CD4-positive, alpha-beta T cell (primary cell): ENCODE measurements around the gene ATP8A2. TPM values are rescaled to one million over a fixed set of nuclear protein-coding genes. Genes with fewer than 3 reads are reported as not detected.

ENCODE experiments used
- ATAC-seq: fragments of 200-7000 bp; cut with Tn5 transposase; one replicate; pipeline ENCODE4 v1.10.0; 2022; ENCODE audit warnings: mild to moderate bottlenecking; ENCODE audit not compliant: poor library complexity
- CTCF ChIA-PET: fragments of 350-600 bp; sonication (Branson Sonifier 250); formaldehyde crosslinking; loops from one replicate; lab custom pipeline; 2021; ENCODE audit warnings: antibody characterized with exemption, inconsistent platforms; lab: Charles Lee
- POLR2A ChIA-PET: fragments of 350-600 bp; sonication (Branson Sonifier 250); formaldehyde crosslinking; loops from one replicate; lab custom pipeline; 2021; ENCODE audit warnings: antibody characterized with exemption, inconsistent platforms; lab: Charles Lee
- DNase-seq, 14 experiments: peaks; one replicate each; pipeline ENCODE4 v3.0.0-alpha.2; 2013 to 2020; ENCODE audit warnings: mixed read lengths in 2 of 14
- H3K27ac ChIP-seq, 2 donors: one replicate each; pipeline versions ENCODE4 v1.5.1 to v1.7.0; 2013; ENCODE audit warnings: low read length in 2 of 2, low read depth in 1 of 2, mild to moderate bottlenecking in 1 of 2
- H3K27me3 ChIP-seq, 2 experiments: 1 replicate in 1 of 2; 2 replicates in 1 of 2; pipeline versions ENCODE4 v1.6.1 to v1.7.0; 2013; ENCODE audit warnings: low read length in 2 of 2, control low read depth in 1 of 2, mild to moderate bottlenecking in 1 of 2, moderate library complexity in 1 of 2; ENCODE audit not compliant: insufficient read depth in 2 of 2, control insufficient read depth in 1 of 2
- H3K36me3 ChIP-seq: one replicate; pipeline ENCODE4 v1.6.1; 2013; ENCODE audit warnings: low read length, control low read depth; ENCODE audit not compliant: insufficient read depth
- H3K4me1 ChIP-seq: one replicate; pipeline ENCODE4 v1.6.1; 2013; ENCODE audit warnings: low read length, control low read depth; ENCODE audit not compliant: insufficient read depth
- H3K4me3 ChIP-seq: one replicate; pipeline ENCODE4 v1.5.1; 2013; ENCODE audit warnings: mild to moderate bottlenecking, low read length, moderate library complexity
- H3K9me3 ChIP-seq, 2 experiments: 1 replicate in 1 of 2; 2 replicates in 1 of 2; pipeline versions ENCODE4 v1.6.1 to v1.7.0; 2013; ENCODE audit warnings: low read length in 2 of 2, mild to moderate bottlenecking in 2 of 2, control low read depth in 1 of 2, moderate library complexity in 1 of 2; ENCODE audit not compliant: control insufficient read depth in 1 of 2, insufficient read depth in 1 of 2
- H3K27ac Mint-ChIP-seq: one replicate; pipeline ENCODE4 v1.8.0; 2020; ENCODE audit warnings: mixed read lengths
- H3K27me3 Mint-ChIP-seq: one replicate; pipeline ENCODE4 v1.8.0; 2021; ENCODE audit warnings: mixed read lengths
- H3K36me3 Mint-ChIP-seq: one replicate; pipeline ENCODE4 v1.8.0; 2021; ENCODE audit warnings: low read depth, mixed read lengths
- H3K4me1 Mint-ChIP-seq: one replicate; pipeline ENCODE4 v1.8.0; 2021; ENCODE audit warnings: low read depth, mixed read lengths
- H3K4me3 Mint-ChIP-seq: one replicate; pipeline ENCODE4 v1.8.0; 2020; ENCODE audit warnings: mild to moderate bottlenecking, mixed read lengths
- H3K9me3 Mint-ChIP-seq: one replicate; pipeline ENCODE4 v1.8.0; 2020; ENCODE audit warnings: mixed read lengths
- intact Hi-C, 2 experiments: fragments of 100-400 bp; cut with DNase I in 1 of 2; cut with micrococcal nuclease in 1 of 2; formaldehyde crosslinking; loops; one replicate each; pipeline versions ENCODE4 v1.15.1 to v1.9.0; 2023 to 2025; cut with DNase I, micrococcal nuclease
- total RNA-seq, 174 experiments: library from RNA in 2 of 174; stranded (reverse) in 2 of 174; gene quantifications; one replicate each; pipeline ENCODE4 v1.2.3 and lab custom pipeline; 2021 to 2026
- TF ChIP-seq, protein P1 (sequence below): fragments of 200-600 bp; IDR thresholded peaks from one replicate; pipeline ENCODE4 v1.8.0; 2022; ENCODE audit warnings: antibody characterized with exemption, mild to moderate bottlenecking

Gene ATP8A2
- total RNA-seq, 2 experiments from 2014 or later = 0.22 to 0.36 TPM

GRCh38 chr13:25619897-25620296 is 248.1 kb downstream of the ATP8A2 start:
- Mint-ChIP-seq H3K27ac (no peak overlapping the region), H3K27me3 (peaks cover 30% of the 10 kb centered on the region), H3K36me3 (no peaks in the 10 kb centered on the region), H3K4me1 (no peaks in the 10 kb centered on the region), H3K4me3 (no peak overlapping the region), H3K9me3 (peaks cover 3% of the 10 kb centered on the region)
- Histone ChIP-seq H3K4me1 (no peaks in the 10 kb centered on the region), H3K4me3 (no peak overlapping the region), H3K27ac (no peak overlapping the region), H3K27me3 (peaks cover 7 to 20% of the 10 kb centered on the region in 2 experiments), H3K36me3 (no peaks in the 10 kb centered on the region), H3K9me3 (peaks cover 0 to 5% of the 10 kb centered on the region in 2 experiments)
- intact Hi-C loops = no loop called here
- POLR2A ChIA-PET = no interaction called here
- ATAC-seq (no peak), DNase-seq (no peak)
- CTCF ChIA-PET = interaction anchor here (1.1 kb wide), 1 partner anchor 24 kb away, joined by 3 read pairs; no protein-coding TSS in a partner anchor
- TF ChIP-seq, protein P1, sequence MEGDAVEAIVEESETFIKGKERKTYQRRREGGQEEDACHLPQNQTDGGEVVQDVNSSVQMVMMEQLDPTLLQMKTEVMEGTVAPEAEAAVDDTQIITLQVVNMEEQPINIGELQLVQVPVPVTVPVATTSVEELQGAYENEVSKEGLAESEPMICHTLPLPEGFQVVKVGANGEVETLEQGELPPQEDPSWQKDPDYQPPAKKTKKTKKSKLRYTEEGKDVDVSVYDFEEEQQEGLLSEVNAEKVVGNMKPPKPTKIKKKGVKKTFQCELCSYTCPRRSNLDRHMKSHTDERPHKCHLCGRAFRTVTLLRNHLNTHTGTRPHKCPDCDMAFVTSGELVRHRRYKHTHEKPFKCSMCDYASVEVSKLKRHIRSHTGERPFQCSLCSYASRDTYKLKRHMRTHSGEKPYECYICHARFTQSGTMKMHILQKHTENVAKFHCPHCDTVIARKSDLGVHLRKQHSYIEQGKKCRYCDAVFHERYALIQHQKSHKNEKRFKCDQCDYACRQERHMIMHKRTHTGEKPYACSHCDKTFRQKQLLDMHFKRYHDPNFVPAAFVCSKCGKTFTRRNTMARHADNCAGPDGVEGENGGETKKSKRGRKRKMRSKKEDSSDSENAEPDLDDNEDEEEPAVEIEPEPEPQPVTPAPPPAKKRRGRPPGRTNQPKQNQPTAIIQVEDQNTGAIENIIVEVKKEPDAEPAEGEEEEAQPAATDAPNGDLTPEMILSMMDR = no peak

DNA sequence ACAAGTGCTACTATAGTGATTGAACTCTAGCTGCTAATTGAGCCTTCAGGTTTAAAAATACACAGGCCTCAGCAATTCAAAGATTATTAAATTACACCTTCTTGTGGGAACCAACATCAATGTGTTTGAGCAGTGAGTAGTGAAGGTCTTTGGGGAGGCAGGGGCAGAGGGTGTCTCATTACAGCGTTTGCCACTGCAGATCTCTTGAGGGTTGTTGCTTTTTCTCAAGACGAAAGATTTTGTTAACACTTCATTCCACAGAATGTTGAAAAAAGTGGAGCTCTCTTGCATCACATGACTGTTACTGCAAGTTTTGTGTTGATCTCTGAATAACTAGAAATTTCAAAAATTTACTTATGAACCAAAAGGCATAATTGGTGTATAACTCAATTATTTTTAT is 253.6 kb downstream of the ATP8A2 start:
- Histone ChIP-seq H3K36me3 (no peaks in the 10 kb centered on the region), H3K4me1 (no peaks in the 10 kb centered on the region), H3K4me3 (no peak overlapping the region), H3K9me3 (peaks cover 0 to 7% of the 10 kb centered on the region in 2 experiments), H3K27ac (no peak overlapping the region), H3K27me3 (no peaks in the 10 kb centered on the region)
- TF ChIP-seq, protein P1 = no peak
- Mint-ChIP-seq H3K27me3 (peaks cover 16% of the 10 kb centered on the region), H3K4me1 (no peaks in the 10 kb centered on the region), H3K4me3 (no peak overlapping the region), H3K36me3 (no peaks in the 10 kb centered on the region), H3K27ac (no peak overlapping the region), H3K9me3 (peaks cover 4% of the 10 kb centered on the region)
- ATAC-seq (no peak), DNase-seq (no peak)
- CTCF ChIA-PET = no interaction called here
- intact Hi-C loops = no loop called here
- POLR2A ChIA-PET = no interaction called here

GRCh38 chr13:25630329-25630900 is 258.6 kb downstream of the ATP8A2 start:
- intact Hi-C loops = no loop called here
- ChIA-PET CTCF (no interaction called here), POLR2A (no interaction called here)
- DNase-seq = no peak
- no peaks in the 10 kb centered on the region for H3K27me3 ChIP-seq
- Mint-ChIP-seq H3K27ac (no peak overlapping the region), H3K36me3 (no peaks in the 10 kb centered on the region), H3K4me1 (no peaks in the 10 kb centered on the region), H3K4me3 (no peak overlapping the region), H3K9me3 (peaks cover 4% of the 10 kb centered on the region), H3K27me3 (peaks cover 17% of the 10 kb centered on the region)
- no peaks in the 10 kb centered on the region for H3K4me1 ChIP-seq
- H3K9me3 ChIP-seq = peaks cover 3 to 7% of the 10 kb centered on the region in 2 experiments
- no peak overlapping the region for H3K4me3 ChIP-seq
- TF ChIP-seq, protein P1 = no peak
- H3K27ac ChIP-seq = no peak overlapping the region
- H3K36me3 ChIP-seq = no peaks in the 10 kb centered on the region
- ATAC-seq = no peak
